HG03060 (cell line): Measurements from ENCODE around the gene GUCY2F.

Experiments used
- ATAC-seq: cut with Tn5 transposase; IDR thresholded peaks from one replicate; pipeline ENCODE4 v1.9.1; 2021; ENCODE audit warnings: low read depth, moderate number of reproducible peaks; ENCODE audit not compliant: unreplicated experiment

GUCY2F gene

GRCh38 chrX:109398833-109399232 is 83.1 kb downstream of the GUCY2F start:
- ATAC-seq: no peak

- no peak for ATAC-seq
Observed at GRCh38 chrX:109398061-109398460, 83.8 kb downstream of the GUCY2F start.

GRCh38 chrX:109393859-109394258 is 88.0 kb downstream of the GUCY2F start:
- ATAC-seq: no peak

- no peak for ATAC-seq
Observed at GRCh38 chrX:109392895-109393294, 89.0 kb downstream of the GUCY2F start.

GRCh38 chrX:109390556-109390955 is 91.3 kb downstream of the GUCY2F start:
- ATAC-seq: no peak

GRCh38 chrX:109389917-109390316 is 92.0 kb downstream of the GUCY2F start:
- no peak for ATAC-seq

- ATAC-seq: no peak
Observed at GRCh38 chrX:109384699-109385098, 97.2 kb downstream of the GUCY2F start.

- ATAC-seq: no peak
Observed at GRCh38 chrX:109382332-109382731, 99.6 kb downstream of the GUCY2F start.

GRCh38 chrX:109378281-109378680 is 103.6 kb downstream of the GUCY2F start:
- no peak for ATAC-seq

- ATAC-seq: no peak
Observed at GRCh38 chrX:109374262-109374960, 107.5 kb downstream of the GUCY2F start.

GRCh38 chrX:109373468-109373867 is 108.4 kb downstream of the GUCY2F start:
- ATAC-seq: no peak

- ATAC-seq: no peak
Observed at GRCh38 chrX:109372716-109373115, 109.2 kb downstream of the GUCY2F start.

GRCh38 chrX:109372291-109372690 is 109.6 kb downstream of the GUCY2F start:
- ATAC-seq: no peak

- no peak for ATAC-seq
Observed at GRCh38 chrX:109362101-109362500, 119.8 kb downstream of the GUCY2F start.

GRCh38 chrX:109360301-109360700 is 121.6 kb downstream of the GUCY2F start:
- ATAC-seq: no peak

- no peak for ATAC-seq
Observed at GRCh38 chrX:109357706-109358105, 124.2 kb downstream of the GUCY2F start.

- no peak for ATAC-seq
Observed at GRCh38 chrX:109356684-109357083, 125.2 kb downstream of the GUCY2F start.

GRCh38 chrX:109352066-109352588 is 129.8 kb downstream of the GUCY2F start:
- no peak for ATAC-seq

GRCh38 chrX:109351557-109351956 is 130.3 kb downstream of the GUCY2F start:
- ATAC-seq: no peak

GRCh38 chrX:109350551-109350950 is 131.3 kb downstream of the GUCY2F start:
- no peak for ATAC-seq

GRCh38 chrX:109350051-109350450 is 131.8 kb downstream of the GUCY2F start:
- no peak for ATAC-seq

GRCh38 chrX:109347632-109348031 is 134.3 kb downstream of the GUCY2F start:
- no peak for ATAC-seq
